ENCODE measurements around the gene DAPK1.

The DAPK1 gene

DNA sequence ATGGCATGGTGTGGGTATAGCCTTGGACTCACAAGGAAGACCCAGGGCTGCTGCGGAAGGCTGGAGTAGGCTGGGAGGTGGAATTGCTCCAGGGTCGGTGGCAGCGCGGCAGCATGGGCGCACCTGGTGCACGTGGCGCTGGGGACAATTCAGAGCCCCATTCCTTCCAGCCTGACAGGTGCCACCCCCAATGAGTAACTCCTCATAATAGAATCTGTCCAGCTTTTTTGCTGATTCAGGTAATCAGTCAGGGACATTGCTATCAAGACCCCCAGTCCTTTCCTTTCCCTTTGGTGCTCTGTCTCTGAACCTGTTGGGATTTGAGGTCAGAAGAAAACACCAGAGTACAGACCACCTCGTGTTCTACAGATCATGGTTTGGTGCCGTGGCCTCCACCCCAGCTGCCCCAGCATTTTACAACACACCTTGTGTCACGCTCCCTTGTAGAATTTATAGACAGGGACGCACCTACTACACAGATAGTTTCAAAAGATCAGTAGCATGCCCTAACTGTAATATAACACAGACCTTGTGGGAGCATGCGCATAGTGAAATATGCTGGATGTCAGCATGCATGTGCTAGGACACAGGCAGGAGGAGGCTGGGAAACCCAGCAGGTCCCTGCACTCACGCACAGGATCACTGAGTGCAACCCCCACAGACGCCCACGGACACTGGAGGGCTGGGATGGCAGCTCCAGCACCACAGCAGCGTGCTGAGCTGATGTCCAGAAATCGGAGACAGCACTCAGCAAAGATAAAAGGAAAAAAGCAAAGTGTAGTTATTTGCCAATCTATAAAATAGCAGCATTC lies 180.3 kb downstream of the DAPK1 start:
- CTCF ChIA-PET = interaction anchor here (0.8 to 1.4 kb wide), 7 partner anchors 9 to 212 kb away, joined by 3 to 5 read pairs (median 3); no protein-coding TSS in a partner anchor
- TF ChIP-seq, protein P1, sequence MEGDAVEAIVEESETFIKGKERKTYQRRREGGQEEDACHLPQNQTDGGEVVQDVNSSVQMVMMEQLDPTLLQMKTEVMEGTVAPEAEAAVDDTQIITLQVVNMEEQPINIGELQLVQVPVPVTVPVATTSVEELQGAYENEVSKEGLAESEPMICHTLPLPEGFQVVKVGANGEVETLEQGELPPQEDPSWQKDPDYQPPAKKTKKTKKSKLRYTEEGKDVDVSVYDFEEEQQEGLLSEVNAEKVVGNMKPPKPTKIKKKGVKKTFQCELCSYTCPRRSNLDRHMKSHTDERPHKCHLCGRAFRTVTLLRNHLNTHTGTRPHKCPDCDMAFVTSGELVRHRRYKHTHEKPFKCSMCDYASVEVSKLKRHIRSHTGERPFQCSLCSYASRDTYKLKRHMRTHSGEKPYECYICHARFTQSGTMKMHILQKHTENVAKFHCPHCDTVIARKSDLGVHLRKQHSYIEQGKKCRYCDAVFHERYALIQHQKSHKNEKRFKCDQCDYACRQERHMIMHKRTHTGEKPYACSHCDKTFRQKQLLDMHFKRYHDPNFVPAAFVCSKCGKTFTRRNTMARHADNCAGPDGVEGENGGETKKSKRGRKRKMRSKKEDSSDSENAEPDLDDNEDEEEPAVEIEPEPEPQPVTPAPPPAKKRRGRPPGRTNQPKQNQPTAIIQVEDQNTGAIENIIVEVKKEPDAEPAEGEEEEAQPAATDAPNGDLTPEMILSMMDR (IDR thresholded peaks at IDR 0.05; ENCODE audit: control extremely low read depth, extremely low read depth, low read depth, missing control alignments) = no peak
- POLR2A ChIA-PET = no interaction called here
- DNase-seq (ENCODE audit: extremely low spot score) = no peak

DNA sequence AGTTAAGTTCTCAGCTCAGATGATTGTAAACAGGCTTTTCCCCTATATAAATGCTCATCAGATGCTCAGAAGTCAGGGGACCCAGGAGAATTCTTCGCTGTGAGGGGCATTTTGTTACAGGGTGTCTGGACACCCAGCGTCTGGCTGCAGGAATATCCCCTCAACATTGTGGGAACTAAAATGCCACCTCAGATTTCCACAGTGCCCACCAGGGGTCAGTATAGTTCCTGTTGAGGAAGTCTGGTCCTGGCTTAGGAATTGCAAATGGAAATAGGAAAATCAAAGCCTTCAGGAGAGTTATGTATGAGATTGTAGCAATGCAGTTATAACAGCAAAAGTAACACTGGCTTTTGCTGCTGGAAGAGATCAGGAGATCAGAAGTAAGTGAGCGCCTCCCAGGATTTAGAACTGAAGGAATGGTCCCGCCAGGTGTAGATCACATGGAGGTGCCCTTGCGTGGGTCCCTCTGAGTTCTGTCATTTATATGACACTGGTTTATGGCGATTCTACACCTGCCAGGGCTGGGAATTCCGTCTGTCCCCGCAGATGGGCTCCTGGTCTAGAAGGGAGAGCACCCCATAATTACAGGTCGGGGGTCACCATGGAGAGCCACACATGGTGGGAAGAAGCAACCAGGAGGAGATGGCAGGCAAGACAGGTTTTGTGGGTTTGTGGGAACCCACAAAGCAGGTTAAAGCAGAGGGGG lies 181.1 kb downstream of the DAPK1 start:
- peak; percentile 52 for DNase-seq (ENCODE audit: extremely low spot score)
- ChIA-PET CTCF (interaction anchor here (0.8 to 1.4 kb wide), 4 partner anchors 16 to 212 kb away, joined by 3 to 4 read pairs (median 3); no protein-coding TSS in a partner anchor), POLR2A (no interaction called here)
- TF ChIP-seq, protein P1 (IDR thresholded peaks at IDR 0.05; ENCODE audit: control extremely low read depth, extremely low read depth, low read depth, missing control alignments) = peak; percentile 55

DNA sequence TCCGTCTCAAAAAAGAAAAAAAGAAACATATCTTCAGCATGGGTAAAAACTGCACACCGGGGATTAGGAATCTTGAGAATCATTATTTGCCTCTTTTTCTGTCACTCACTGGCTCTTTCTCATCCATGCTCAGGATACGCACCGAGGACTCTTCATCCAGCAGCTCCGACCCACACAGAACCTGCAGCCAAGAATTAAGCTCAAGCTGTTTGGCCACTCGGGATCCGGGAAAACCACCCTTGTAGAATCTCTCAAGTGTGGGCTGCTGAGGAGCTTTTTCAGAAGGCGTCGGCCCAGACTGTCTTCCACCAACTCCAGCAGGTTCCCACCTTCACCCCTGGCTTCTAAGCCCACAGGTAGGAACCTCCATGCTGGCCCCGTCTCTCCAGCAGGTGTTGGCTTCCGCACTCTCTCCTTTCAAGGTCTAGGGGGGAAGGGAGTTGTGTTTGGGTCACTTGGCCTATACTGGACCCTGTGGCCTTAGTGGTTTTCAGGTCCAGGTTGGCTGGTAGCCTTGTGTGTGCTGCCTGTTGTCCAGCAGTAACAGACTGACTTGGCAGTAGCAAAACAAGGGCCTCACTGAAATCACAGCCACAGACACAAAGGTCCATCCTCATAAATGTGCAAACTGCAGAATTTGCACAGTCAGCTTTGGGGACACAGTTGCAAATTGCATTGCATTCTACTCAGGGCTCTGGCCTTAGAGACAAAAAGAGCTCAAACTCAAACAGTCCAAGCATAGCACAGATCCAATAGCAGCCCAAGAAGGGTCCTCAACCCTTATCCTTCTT lies 183.8 kb downstream of the DAPK1 start:
- TF ChIP-seq, protein P1 (IDR thresholded peaks at IDR 0.05; ENCODE audit: control extremely low read depth, extremely low read depth, low read depth, missing control alignments) = no peak
- POLR2A ChIA-PET = no interaction called here
- no peak for DNase-seq (ENCODE audit: extremely low spot score)
- CTCF ChIA-PET = no interaction called here

DNA sequence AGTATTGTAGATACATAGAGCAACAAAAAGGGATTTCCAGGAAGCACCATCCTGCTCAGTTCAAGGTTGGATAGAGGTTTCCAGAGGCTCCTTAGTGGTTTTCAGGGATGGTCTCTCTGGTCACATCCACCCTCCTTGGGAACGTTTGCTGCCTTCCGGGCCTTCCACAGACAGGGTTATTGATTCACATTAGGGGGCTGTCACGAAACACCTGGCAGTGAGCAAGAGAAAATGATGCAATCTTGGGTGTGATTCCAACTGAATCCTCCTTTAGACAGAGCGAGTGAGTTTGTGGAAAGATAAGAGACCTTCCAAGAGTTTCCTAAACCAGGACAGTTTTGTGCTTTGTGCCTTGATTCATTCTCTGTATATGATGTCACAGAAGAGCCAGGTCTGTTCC lies 184.4 kb downstream of the DAPK1 start:
- no peak for DNase-seq (ENCODE audit: extremely low spot score)
- ChIA-PET CTCF (no interaction called here), POLR2A (no interaction called here)

DNA sequence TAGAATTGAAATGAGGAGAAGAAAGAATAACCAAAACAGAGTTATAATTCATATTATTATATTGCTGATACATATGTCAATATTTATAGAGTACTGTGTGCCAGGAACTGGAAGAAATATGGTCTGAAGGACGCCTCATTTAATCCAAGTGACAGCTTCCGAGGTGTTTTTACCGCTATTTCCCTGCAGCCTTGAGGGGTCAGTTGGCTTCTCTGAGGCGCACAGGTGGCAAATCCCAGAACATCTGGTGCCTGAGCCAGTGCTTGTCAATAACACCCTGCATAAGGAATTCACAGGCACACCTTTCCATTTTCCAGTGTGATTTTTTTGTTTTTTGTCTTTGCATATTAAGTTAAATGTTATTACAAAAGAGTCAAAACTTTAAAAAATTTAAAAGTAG lies 185.0 kb downstream of the DAPK1 start:
- DNase-seq (ENCODE audit: extremely low spot score) = no peak
- ChIA-PET CTCF (no interaction called here), POLR2A (no interaction called here)
- TF ChIP-seq, protein P1 (IDR thresholded peaks at IDR 0.05; ENCODE audit: control extremely low read depth, extremely low read depth, low read depth, missing control alignments) = no peak

More for the DNA sequence above, 184.4 kb downstream of the DAPK1 start:
- TF ChIP-seq, protein P1 (IDR thresholded peaks at IDR 0.05; ENCODE audit: control extremely low read depth, extremely low read depth, low read depth, missing control alignments) = no peak
